ENCODE data around the gene SLC16A8.

The SLC16A8 gene

DNA sequence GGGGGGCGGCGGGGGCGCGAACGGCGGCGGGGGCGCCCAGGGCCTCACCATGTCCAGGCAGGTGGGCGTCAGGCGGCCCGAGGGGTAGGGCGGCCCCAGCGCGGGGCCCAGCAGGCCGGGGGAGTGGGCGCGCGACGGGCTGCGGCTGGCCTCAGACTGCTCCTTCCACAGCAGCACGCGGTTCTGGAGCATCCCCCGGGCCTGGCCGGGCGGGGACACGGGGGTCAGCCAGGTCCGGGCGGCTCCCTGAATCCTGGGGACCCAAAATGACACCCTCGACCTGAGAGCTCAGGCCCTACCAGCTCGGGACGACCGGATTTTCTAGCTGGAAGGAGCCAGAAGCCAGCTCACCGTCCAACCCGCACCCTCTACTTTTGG lies 5.5 kb upstream of the SLC16A8 start:
- Histone ChIP-seq H3K27ac (ENCODE audit: low read length) (no peak overlapping the region), H4K20me1 (ENCODE audit: insufficient read depth, low read length) (no peaks in the 10 kb centered on the region), H3K9me3 (ENCODE audit: insufficient read depth, low read length, severe bottlenecking) (no peaks in the 10 kb centered on the region), H2AFZ (ENCODE audit: low read depth, low read length) (no peak overlapping the region), H3K79me2 (ENCODE audit: insufficient read depth, low read length) (no peaks in the 10 kb centered on the region), H3K27me3 (ENCODE audit: insufficient read depth, low read length, poor library complexity) (no peaks in the 10 kb centered on the region), H3K4me1 (ENCODE audit: insufficient read depth, low read length) (no peaks in the 10 kb centered on the region), H3K4me3 (ENCODE audit: low read depth in 1 of 2, low read length in 2 of 2) (no peak overlapping the region), H3K9ac (ENCODE audit: low read depth, low read length) (no peak overlapping the region), H3K4me2 (ENCODE audit: insufficient read depth, low read length) (no peak overlapping the region), H3K36me3 (ENCODE audit: insufficient read depth, low read length) (no peaks in the 10 kb centered on the region)
- ATAC-seq (ENCODE audit: insufficient read depth, low read depth), result no peak
- TF ChIP-seq, protein P1, sequence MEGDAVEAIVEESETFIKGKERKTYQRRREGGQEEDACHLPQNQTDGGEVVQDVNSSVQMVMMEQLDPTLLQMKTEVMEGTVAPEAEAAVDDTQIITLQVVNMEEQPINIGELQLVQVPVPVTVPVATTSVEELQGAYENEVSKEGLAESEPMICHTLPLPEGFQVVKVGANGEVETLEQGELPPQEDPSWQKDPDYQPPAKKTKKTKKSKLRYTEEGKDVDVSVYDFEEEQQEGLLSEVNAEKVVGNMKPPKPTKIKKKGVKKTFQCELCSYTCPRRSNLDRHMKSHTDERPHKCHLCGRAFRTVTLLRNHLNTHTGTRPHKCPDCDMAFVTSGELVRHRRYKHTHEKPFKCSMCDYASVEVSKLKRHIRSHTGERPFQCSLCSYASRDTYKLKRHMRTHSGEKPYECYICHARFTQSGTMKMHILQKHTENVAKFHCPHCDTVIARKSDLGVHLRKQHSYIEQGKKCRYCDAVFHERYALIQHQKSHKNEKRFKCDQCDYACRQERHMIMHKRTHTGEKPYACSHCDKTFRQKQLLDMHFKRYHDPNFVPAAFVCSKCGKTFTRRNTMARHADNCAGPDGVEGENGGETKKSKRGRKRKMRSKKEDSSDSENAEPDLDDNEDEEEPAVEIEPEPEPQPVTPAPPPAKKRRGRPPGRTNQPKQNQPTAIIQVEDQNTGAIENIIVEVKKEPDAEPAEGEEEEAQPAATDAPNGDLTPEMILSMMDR (IDR thresholded peaks at IDR 0.05; ENCODE audit: borderline replicate concordance, extremely low read depth, low read length, poor library complexity, severe bottlenecking), result no peak
- TF ChIP-seq EZH2 (IDR thresholded peaks at IDR 0.05; ENCODE audit: borderline replicate concordance, low read depth, low read length, severe bottlenecking), result no peak
- DNase-seq, result no peak

DNA sequence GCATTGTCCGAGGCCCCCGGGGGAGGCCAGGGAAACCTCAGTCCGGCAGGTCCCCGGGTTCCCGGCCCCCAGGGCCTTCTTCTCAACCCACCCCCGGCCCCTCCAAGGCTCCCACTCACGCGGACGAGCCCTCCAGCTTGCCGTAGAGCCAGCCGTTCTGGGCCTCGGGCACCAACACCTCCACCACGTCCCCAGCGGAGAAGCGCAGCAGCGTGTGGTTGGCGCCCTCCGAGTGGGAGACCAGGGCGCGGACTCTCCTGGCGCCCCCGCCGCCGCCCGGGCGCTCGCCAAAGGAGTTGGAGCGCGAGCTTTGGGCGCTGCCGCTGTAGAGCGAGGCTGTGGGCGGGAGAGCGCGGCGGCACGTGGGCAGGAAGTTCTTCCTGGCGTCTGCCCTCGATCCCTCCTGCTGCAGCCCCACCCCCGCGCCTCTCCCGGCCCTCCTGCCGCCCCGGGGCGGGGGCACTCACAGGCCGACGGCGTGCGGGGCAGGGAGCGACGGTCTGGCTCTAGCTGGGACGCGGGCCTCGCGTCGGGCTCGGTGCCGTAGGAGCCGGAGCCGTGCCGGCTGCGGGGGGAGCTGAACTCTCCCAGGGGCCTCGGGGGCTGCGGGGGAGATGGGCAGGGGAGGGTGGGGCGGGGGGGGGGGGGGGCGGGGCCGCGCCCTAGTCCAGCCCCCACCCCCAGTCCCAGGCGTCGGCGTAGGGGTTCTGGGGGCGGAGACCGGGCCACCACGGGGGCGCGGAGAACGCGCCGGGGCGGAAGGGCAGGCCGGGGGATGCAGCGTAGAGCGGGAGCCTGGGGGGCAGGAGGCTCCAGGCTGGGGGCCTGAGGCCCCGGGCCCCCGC lies 4.9 kb upstream of the SLC16A8 start:
- H3K27me3 ChIP-seq (ENCODE audit: insufficient read depth, low read length, poor library complexity), result no peaks in the 10 kb centered on the region
- H3K79me2 ChIP-seq (ENCODE audit: insufficient read depth, low read length), result no peaks in the 10 kb centered on the region
- H3K9me3 ChIP-seq (ENCODE audit: insufficient read depth, low read length, severe bottlenecking), result no peaks in the 10 kb centered on the region
- H3K36me3 ChIP-seq (ENCODE audit: insufficient read depth, low read length), result no peaks in the 10 kb centered on the region
- H3K4me2 ChIP-seq (ENCODE audit: insufficient read depth, low read length), result no peak overlapping the region
- H2AFZ ChIP-seq (ENCODE audit: low read depth, low read length), result no peak overlapping the region
- H3K4me3 ChIP-seq (ENCODE audit: low read depth in 1 of 2, low read length in 2 of 2), result no peak overlapping the region
- ATAC-seq (ENCODE audit: insufficient read depth, low read depth) (no peak), DNase-seq (no peak)
- TF ChIP-seq, protein P1 (IDR thresholded peaks at IDR 0.05; ENCODE audit: borderline replicate concordance, extremely low read depth, low read length, poor library complexity, severe bottlenecking), result no peak
- TF ChIP-seq EZH2 (IDR thresholded peaks at IDR 0.05; ENCODE audit: borderline replicate concordance, low read depth, low read length, severe bottlenecking), result no peak
- H3K9ac ChIP-seq (ENCODE audit: low read depth, low read length), result no peak overlapping the region
- no peaks in the 10 kb centered on the region for H4K20me1 ChIP-seq (ENCODE audit: insufficient read depth, low read length)
- no peaks in the 10 kb centered on the region for H3K4me1 ChIP-seq (ENCODE audit: insufficient read depth, low read length)
- H3K27ac ChIP-seq (ENCODE audit: low read length), result no peak overlapping the region

DNA sequence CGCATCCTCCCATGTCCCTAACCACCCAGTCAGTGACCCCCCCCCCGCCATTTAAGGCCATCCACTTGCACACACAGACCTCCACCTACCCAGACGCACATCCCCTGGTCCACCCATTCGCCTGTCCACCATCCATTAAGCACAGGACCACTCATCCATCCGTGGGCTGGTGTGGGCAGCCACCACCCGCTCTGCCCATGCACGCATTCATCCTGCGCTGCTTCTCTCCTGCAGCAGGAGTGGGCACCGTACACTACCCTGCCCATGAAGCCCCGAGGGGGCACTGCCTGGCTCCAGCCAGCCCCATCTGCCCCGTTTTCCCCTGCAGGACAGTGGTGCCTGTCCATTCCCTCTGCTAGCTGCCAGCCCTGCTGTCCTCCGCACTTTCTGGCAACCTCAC lies 3.9 kb upstream of the SLC16A8 start:
- H3K27ac ChIP-seq (ENCODE audit: low read length), result no peak overlapping the region
- H4K20me1 ChIP-seq (ENCODE audit: insufficient read depth, low read length), result no peaks in the 10 kb centered on the region
- H3K4me1 ChIP-seq (ENCODE audit: insufficient read depth, low read length), result no peaks in the 10 kb centered on the region
- H3K79me2 ChIP-seq (ENCODE audit: insufficient read depth, low read length), result no peaks in the 10 kb centered on the region
- H3K4me3 ChIP-seq (ENCODE audit: low read depth in 1 of 2, low read length in 2 of 2), result no peak overlapping the region
- no peak overlapping the region for H3K4me2 ChIP-seq (ENCODE audit: insufficient read depth, low read length)
- no peaks in the 10 kb centered on the region for H3K9me3 ChIP-seq (ENCODE audit: insufficient read depth, low read length, severe bottlenecking)
- H2AFZ ChIP-seq (ENCODE audit: low read depth, low read length), result no peak overlapping the region
- no peaks in the 10 kb centered on the region for H3K36me3 ChIP-seq (ENCODE audit: insufficient read depth, low read length)
- ATAC-seq (ENCODE audit: insufficient read depth, low read depth) (no peak), DNase-seq (no peak)
- TF ChIP-seq, protein P1 (IDR thresholded peaks at IDR 0.05; ENCODE audit: borderline replicate concordance, extremely low read depth, low read length, poor library complexity, severe bottlenecking), result no peak
- no peak for TF ChIP-seq EZH2 (IDR thresholded peaks at IDR 0.05; ENCODE audit: borderline replicate concordance, low read depth, low read length, severe bottlenecking)
- H3K9ac ChIP-seq (ENCODE audit: low read depth, low read length), result no peak overlapping the region
- no peaks in the 10 kb centered on the region for H3K27me3 ChIP-seq (ENCODE audit: insufficient read depth, low read length, poor library complexity)

Measured in DND-41 (cell line).